Ishikawa (cell line): ENCODE results near the gene ITPR2.

Experiments used
- CEBPB ChIP-seq: IDR thresholded peaks from 2 replicates; pipeline ENCODE4 v1.6.1; 2012
- EP300 ChIP-seq: IDR thresholded peaks from 2 replicates; pipeline ENCODE4 v1.6.1; 2012; ENCODE audit warnings: borderline replicate concordance
- TAF1 ChIP-seq: IDR thresholded peaks from 2 replicates; pipeline ENCODE4 v1.6.1; 2012; ENCODE audit warnings: low read depth, mild to moderate bottlenecking
- TCF12 ChIP-seq: IDR thresholded peaks from 2 replicates; pipeline ENCODE4 v1.6.1; 2012; ENCODE audit warnings: low read depth
- YY1 ChIP-seq: IDR thresholded peaks from 2 replicates; pipeline ENCODE4 v1.6.1; 2012; ENCODE audit warnings: low read depth
- TF ChIP-seq, protein P1 (sequence below): IDR thresholded peaks from 2 replicates; pipeline ENCODE4 v1.6.1; 2012
- TF ChIP-seq, protein P2 (sequence below): IDR thresholded peaks from 2 replicates; pipeline ENCODE4 v1.6.1; 2012; ENCODE audit warnings: low read depth, mild to moderate bottlenecking

DNA sequence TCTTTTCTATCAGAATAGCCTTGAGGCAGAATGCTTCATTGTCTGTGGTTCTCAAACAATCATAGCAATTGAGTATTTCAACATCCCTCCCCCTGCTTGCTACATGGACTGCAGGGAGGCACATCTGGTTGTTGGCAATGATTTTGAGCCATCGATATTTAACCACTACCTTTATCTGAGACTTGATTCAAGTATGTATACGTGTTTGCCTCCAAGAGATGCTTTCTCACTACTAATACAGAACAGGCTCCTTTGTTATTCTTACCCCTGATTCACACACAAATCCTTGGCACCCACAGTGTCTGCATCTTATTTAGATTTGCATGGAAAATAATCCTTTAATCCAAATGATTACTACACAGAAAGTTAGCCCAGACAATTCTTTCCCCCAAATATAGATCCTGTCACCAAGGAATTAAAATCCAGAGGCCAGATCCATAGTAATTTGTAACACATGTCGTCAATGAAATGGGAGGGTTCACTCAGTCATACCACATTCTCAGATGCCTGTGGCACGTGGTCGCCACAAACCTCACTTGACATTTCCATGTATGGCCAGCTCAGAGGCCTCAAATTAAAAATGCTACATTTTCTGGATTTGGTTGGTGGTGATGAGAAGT, 199.3 kb downstream of the ITPR2 start:
- no peak for TF ChIP-seq YY1
- TF ChIP-seq, protein P1, sequence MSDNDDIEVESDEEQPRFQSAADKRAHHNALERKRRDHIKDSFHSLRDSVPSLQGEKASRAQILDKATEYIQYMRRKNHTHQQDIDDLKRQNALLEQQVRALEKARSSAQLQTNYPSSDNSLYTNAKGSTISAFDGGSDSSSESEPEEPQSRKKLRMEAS = no peak
- no peak for TF ChIP-seq EP300
- TF ChIP-seq CEBPB = no peak
- TF ChIP-seq TCF12 = no peak
- TF ChIP-seq TAF1 = no peak
- TF ChIP-seq, protein P2, sequence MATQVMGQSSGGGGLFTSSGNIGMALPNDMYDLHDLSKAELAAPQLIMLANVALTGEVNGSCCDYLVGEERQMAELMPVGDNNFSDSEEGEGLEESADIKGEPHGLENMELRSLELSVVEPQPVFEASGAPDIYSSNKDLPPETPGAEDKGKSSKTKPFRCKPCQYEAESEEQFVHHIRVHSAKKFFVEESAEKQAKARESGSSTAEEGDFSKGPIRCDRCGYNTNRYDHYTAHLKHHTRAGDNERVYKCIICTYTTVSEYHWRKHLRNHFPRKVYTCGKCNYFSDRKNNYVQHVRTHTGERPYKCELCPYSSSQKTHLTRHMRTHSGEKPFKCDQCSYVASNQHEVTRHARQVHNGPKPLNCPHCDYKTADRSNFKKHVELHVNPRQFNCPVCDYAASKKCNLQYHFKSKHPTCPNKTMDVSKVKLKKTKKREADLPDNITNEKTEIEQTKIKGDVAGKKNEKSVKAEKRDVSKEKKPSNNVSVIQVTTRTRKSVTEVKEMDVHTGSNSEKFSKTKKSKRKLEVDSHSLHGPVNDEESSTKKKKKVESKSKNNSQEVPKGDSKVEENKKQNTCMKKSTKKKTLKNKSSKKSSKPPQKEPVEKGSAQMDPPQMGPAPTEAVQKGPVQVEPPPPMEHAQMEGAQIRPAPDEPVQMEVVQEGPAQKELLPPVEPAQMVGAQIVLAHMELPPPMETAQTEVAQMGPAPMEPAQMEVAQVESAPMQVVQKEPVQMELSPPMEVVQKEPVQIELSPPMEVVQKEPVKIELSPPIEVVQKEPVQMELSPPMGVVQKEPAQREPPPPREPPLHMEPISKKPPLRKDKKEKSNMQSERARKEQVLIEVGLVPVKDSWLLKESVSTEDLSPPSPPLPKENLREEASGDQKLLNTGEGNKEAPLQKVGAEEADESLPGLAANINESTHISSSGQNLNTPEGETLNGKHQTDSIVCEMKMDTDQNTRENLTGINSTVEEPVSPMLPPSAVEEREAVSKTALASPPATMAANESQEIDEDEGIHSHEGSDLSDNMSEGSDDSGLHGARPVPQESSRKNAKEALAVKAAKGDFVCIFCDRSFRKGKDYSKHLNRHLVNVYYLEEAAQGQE = no peak
